GM18520 (cell line): ENCODE data around the gene ST7.

Experiments
- ATAC-seq: cut with Tn5 transposase; IDR thresholded peaks from one replicate; pipeline ENCODE4 v1.9.1; 2021; ENCODE audit not compliant: unreplicated experiment

The ST7 gene

DNA sequence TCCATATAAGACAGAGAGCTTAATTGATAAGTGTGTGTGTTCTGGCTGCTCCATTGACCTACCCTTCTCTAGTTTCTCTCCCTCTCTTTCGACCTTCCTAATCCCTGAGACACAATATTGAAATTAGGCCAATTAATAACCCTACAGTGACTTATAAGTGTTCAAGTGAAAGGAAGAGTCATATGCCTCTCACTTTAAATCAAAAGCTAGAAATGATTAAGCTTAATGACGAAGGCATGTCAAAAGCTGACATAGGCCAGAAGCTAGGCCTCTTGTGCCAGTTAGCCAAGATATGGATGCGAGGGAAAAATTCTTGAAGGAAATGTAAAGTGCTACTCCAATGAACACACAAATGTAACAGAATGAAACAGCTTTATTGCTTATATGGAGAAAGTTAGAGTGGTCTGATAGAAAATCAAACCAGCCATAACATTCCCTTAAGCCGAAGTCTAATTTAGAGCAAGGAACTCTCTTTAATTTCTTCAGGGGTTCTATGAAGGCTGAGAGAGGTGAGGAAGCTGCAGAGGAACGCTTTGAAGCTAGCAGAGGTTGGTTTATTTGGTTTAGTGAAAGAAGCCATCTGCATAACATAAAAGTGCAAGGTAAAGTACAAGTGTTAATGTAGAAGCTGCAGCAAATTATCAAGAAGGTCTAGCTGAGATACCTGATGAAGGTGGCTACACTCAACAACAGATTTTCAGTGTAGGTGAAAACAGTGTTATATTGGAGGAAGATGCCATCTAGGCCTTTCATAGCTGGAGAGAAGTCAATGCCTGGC, 53.8 kb downstream of the ST7 start:
- ATAC-seq, result no peak

DNA sequence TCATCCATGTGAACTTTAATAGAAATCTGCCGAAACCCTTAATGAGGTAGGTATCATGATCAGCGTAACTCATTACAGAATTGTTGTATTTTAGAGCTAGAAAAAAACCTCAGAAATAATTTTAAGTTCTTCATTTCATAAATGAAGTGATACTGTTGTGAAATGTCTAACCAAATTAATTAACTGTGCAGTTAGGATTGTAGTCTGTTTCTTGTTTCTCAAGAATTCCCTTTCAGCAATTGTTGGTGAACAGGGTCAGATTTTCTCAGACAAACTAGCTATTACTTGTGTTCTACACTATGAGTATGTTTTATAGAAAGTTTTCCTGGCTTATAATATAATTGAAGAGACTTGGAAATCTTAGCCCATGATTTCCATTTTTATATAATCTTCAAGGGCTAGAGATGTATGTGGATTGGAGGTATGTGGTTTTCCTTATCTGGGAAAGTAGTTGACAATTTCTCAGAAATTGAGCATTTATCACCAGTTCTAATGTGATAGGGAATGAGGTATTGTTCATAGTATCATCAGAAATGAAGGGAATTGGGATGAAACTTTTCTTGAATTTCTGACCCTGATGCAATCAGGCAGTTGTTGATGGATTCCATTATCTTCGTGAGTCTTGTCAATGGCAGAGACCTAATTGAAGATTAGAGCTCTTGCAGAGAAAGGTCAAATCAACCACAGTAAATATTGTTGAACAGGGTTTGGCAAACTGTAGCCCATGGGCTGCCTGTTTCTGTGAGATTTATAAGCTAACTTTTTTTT, 55.0 kb downstream of the ST7 start:
- no peak for ATAC-seq

DNA sequence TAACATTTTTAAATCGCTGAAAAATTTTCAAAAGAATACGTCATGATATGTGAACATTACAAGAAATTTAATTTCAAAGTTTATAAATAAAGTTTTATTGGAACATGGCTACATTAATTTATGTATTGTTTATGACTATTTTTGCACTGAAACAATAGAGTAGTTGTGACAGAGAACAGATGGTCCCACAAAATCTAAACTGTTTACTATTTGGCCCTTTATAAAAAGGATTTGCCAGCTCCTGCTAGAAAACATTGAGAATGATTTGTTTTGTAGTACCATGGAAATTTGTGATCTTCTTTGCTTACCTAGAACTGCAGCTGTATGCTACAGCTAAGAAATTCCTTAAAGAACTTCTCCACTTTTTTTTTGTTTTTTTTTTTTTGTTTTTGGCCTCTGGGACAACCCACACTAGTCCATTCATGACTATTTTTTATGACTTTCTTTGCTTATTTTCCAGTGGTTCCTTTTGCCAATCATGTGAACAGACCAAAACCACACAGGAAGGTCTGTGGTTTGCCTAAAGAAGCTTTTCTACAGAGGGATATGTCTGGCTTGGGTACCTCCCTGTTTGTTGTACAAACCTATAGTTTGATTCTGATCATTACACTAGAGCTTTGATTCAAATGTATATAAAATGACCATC, 55.7 kb downstream of the ST7 start:
- no peak for ATAC-seq

DNA sequence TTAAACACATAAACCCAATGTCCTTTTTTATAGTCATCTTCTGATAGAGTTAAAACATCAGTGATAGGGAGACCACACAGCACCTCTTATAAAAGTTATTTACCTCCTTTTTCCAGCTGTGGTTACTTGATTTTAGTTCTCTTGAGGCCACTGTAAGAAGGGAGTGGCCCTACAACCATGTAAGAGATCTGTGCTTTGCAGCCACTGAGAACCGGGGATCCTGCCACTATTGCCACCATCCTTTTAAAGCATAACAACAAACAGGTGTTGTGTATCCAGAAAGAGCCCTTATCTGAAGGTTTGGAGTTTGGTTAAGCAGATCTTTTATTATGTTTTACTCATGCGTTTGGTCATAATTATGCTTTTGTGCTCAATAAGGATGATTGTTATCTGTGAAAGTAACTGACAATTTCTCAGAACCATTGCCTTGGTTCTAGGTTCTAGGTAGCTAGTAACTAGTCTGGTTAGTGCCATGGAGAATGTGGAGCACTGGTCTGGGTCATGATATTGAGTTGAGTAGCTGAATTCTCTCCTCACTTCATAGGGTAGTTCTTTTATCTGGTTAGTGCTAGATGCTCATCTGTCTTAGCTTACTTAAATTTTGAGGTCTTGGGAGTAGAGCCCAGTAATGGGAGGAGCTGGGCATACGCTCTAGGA, 56.5 kb downstream of the ST7 start:
- ATAC-seq, result no peak

DNA sequence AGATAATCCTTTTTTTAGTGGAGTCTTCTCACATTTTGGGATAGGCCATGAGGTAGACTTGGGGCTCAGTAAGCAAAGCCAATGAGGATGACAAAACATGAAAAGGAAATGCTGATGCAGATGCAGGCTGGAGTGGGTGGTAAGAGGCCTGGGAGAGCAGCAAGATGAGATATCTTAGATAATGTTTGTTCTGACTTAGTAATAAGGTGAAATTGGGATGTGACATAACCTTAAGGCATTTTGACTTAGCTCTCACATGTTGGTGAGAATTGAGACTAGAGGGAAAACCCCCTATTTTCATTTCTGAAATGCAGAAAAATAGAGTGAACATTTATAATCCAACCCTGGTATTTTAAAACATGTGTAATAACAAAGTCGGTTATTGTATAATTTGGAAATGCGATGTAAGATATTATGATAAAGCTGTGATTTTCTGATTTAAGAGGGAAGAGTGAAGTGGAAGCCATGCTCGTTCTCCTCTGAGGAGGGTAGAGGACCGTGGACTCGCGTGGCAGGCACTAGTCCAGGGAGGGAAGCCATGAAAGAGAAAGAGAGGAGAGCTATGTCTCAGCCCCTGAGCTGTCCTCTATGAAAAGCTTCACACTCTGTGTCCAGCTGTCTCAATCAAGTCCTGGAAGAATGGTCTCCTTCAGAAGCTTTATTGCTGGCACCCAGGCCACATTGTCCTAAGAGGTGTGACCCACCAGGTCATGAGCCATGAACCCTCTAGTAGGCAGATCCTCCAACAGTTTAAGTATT, 57.3 kb downstream of the ST7 start:
- ATAC-seq, result peak; percentile 35

DNA sequence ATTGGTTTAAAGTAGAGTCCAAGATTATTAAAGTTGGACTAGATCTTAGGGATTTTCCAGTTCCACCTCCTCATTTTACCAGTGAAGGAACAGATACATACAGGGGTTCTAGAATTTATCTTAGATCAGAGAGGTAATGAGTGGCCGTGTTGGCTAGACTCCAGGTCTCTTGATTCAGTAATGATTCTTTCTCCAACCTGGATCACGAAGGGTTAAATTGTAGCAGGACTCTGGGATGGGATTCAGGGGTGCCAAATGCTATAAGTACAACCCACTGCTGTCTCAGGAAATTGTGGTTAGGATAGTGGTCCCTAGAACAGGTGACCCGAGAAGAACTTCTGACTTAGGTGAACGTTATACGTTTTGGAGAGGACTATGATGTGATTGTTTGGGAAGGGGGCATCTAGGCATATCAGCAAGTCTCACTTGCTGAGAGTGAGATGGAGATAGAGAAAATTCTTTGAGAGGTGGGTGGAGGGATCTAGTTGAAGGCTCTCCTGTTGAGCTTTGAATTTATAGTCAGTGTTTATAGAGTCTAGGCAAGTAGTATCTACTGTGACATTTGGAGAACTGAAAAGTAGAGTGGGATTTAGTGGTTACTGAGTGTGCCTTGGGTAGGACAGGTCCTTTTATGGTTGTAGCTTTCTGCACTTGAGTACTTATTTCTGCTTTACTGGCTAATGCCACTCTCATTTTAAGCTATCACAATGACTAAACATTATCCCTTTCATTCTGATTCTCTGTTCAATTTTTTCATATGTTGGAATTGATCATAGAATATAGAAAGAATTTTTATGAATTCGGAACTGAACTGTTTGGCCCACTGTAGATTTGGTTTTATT, 58.3 kb downstream of the ST7 start:
- peak; percentile 83 for ATAC-seq

DNA sequence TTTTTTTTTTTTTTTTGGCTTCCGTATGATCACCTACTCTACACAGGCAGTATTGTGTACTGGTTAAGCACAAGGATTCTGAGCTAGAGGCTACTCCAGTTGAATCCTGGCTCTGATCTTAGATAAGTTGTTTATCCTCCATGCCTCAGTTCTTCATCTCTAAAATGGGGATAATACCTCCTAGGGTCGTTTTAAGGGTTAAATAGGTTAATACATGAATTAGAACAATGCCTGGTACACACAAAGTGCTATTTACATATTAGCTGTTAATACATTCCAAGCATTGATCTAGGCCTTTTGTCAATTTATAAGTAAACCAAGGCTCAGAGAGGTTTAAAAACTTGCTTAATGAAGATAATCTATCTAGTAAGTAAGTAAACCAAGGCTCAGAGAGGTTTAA, 59.0 kb downstream of the ST7 start:
- peak; percentile 1 for ATAC-seq

DNA sequence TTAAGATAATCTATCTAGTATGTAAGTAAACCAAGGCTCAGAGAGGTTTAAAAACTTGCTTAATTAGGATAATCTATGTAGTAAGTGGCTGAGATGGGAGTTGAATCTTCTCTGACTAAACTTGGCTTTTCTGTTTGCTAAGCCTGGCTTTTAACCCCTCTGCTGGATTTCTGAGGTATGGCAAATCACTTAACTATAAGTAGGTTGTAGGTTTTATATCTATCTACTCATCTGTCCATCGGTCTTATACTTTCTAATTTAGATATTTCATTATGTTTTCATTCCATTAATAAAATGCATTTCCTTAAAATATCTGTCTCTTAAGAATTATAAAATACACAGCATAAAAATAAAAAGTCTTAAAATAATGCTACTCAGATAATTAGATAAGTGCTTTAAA, 59.4 kb downstream of the ST7 start:
- no peak for ATAC-seq

DNA sequence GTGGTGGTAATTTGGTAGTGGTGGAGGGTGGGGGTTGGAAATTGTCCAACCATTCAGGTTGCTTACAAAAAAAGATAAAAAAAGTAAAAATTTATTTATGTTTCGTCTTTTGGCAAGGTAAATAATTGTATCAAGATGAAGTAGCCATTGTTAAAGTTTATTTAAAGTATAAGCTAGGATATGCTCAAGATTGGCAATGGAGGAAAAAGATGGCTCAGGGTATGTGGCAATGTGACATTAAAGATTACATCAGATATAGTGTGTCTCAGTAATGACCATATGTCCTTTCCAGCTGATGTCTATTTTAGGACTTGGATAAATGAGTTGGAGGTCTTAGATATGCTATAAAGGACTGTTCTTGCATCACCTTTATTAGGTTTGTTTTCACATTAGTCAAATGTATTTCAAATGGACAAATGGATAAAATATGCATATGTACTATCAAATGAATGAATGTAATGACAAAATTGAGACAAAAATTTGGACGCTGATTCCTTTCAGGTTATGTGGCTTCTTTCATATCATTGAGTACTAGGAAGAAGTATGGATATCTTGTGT, 60.9 kb downstream of the ST7 start:
- ATAC-seq, result no peak

DNA sequence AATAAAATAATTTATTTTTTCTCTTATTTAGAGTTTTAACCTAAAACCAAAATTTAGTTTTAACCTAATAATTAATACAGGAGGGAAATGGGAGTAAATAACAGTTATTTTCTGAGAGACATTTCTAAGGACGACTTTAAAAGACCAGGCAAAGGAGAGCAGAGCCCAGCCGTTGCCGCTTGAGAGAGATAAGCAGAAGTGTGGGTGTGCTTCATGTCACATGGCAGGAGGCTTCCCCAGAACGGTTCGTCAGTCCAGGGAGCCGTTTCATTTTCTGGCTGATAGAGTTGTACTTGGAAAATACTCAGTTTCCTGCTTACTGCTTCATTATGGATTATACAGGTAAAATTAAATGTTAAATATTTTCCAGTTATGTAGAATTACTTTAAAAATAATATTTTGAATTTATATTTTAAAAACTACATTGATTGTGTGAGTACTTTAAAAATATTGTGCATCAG, 61.4 kb downstream of the ST7 start:
- no peak for ATAC-seq

DNA sequence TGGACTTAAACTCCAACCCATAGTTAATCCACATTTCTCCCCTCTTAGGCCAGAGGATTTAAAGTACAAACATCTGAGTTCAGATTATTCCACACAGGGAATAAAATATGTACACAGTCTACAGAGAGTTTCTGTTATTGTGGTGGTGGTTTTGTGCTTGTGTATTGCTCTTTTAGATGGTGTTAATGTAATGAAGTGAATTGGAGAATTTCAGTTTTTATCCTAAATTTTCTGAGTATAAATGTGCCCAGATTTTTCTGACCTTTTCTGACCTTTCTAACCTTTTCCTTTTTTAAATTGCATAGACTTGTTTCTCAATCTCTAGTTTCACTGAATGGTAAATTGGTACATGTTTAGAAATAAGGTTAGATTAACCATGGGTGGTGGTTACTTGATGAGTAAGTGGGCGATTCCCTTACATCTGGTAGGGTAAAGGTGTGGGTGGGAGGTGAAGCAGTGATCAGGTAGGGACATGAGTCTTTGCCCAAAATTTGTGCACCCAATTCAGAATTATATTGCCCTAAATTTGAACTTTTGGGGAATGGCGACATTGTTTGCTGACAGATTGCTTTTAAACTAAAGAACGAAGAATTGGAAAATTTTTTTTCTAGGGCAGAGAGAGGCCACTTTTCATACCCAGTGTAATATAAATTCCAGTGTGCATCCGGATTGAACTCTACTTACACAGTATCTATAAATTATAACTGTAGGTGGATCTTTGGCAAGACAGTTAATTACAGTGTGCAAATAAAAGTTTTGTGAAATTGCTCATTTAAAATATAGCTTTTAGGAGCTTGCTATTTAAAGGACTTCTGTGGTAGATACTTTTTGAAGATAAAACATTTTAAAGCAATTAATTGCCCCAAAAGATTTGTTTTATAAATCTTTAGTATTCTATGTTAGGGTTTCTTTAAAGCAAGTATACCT, 62.2 kb downstream of the ST7 start:
- no peak for ATAC-seq

DNA sequence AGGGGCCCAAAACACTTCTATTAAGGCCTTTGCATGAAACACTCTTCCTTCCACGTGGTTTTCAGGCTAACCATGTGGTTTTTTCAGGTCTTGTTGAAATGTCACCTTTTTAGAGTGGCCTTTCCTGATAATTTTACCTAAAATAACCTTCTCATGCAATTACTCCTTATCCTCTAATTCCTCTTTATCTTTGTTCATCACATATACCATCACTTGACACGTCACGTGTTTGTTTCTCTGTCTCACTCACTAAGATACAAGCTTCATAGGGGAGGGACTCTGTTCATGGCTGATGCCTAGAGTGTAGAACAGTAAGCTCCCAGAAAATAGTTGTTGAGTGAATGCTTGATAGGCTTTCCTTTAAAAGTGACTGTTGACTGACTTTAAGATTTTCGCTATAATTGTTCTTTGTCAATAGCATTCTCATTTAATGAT, 63.7 kb downstream of the ST7 start:
- no peak for ATAC-seq

DNA sequence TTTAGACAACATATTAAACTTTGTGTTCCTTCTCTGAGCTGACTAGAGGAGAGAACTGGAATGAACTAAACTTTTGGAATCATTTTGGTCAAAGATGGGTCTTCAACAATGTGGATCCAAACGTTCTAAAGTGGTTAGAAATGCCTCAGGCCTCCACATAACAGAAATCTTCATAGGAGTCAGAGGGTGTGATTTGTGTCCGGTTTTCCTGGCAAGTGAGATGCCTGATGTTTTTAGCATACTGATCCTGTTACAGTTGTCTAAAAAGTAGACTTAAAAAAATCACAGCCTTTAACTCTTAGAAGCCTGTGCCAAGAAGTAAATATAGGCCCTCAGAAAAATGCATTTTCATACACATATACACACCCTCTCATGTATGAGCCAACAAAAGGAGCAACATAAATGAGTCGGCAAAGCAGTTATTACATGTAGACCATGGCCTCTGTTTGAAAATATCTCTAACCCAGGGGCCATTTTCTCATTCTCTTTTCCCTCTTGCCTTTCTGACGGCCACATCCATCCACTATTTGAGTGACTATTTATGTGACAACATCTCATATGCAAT, 64.5 kb downstream of the ST7 start:
- no peak for ATAC-seq

DNA sequence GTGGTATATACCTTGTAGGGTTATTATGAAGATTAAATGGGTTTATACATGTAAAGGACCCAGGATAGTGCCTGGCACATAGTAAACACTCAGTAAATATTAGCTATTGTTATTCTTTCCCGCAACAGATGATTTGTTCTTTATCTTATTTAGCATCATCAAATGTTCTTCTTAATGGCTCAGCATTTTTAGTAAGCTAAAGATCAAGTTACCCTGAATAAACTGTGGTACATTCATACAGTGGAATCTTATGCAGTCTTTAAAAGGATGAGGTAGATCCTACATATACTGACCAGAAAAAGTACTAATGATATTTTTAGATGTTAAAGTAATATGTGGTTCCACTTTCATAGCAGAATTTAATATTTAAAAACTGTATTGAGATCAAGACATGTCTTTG, 65.4 kb downstream of the ST7 start:
- ATAC-seq, result no peak

DNA sequence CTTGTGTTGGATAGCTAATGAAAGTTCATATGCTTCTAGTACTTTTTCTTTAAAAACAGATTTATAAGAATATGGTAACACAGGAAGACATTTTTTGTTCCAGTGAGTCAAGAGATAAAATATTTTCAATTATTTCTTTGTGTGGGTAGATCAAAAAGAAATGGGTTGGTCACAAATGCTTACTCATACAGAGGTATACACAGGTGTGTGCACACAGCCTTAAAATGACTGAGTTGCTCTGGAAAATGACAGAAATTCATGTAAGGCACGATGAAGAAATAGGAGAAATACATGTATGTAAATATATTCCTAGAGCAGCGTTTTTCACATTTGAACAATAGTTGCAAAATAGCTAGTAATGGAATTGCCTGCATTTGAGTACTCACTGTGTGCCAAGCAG, 66.0 kb downstream of the ST7 start:
- ATAC-seq, result no peak

DNA sequence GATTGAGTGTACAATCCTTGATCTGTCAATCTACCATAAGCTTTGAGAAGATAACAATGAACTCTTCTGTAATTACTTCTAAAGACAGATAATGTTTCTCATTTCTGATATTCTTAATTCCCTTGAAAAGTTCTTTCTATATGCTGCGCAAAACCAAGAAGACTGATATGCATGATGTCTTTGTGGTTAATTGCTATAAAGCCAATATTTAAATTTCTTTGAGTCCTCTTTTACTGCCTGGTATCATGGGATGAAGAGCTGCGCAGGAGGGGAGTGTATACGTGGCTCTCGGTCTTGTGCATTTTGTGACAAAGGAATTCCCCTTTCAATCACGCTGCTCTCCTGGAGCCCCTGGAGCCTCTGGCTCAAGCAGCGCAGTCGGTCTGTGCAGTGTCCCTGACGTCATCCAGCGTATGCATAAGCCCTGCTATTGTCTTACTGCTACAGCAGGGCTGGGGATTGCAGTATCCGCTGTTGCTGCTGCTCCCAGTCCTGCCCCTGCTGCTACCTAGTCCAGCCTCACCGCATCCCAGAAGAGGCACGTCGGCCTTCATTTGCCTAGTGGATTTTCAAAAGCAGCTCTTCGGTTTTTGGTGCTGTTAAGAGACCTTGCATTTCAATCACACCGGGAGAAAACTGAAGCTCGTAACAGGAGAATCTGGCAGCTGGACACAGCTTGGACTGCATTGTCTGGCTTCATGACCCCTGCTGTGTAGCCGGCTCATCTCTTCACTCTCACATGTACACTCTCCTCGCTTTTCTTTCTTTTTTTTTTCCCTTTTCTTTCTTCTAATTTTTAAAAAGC, 66.7 kb downstream of the ST7 start:
- no peak for ATAC-seq

DNA sequence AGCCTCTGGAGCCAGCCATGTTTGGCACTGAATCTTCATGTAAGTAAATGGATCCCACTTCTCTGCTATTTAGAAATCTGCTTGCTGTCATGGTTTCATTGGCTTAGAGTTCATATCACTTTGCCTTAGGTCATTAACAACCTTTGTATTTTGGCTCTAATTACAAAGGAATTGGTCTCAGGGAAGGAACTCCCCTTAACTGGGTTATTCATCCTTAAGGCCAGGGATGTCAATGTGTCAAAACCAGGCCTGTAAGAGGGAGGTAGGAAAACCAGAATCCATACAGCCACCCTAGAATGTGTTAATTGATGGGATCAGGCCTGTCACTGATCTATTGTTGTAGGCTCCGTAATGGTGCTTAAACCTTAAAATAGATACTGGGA, 67.3 kb downstream of the ST7 start:
- no peak for ATAC-seq
